Panc1 (cell line): ENCODE results near the gene MMP11.

Experiments used
- POLR2AphosphoS5 ChIP-seq: IDR thresholded peaks from 2 replicates; pipeline ENCODE4 v1.6.1; 2012; ENCODE audit warnings: mild to moderate bottlenecking, low read depth, low read length, moderate library complexity
- SIN3A ChIP-seq: IDR thresholded peaks from 2 replicates; pipeline ENCODE4 v1.6.1; 2012; ENCODE audit warnings: low read depth, mild to moderate bottlenecking, low read length, moderate library complexity, borderline replicate concordance; ENCODE audit not compliant: insufficient read depth
- TF ChIP-seq, protein P1 (sequence below): fragments of 450-650 bp; IDR thresholded peaks from 2 replicates; pipeline ENCODE4 v1.5.1; 2017; ENCODE audit warnings: mild to moderate bottlenecking

DNA sequence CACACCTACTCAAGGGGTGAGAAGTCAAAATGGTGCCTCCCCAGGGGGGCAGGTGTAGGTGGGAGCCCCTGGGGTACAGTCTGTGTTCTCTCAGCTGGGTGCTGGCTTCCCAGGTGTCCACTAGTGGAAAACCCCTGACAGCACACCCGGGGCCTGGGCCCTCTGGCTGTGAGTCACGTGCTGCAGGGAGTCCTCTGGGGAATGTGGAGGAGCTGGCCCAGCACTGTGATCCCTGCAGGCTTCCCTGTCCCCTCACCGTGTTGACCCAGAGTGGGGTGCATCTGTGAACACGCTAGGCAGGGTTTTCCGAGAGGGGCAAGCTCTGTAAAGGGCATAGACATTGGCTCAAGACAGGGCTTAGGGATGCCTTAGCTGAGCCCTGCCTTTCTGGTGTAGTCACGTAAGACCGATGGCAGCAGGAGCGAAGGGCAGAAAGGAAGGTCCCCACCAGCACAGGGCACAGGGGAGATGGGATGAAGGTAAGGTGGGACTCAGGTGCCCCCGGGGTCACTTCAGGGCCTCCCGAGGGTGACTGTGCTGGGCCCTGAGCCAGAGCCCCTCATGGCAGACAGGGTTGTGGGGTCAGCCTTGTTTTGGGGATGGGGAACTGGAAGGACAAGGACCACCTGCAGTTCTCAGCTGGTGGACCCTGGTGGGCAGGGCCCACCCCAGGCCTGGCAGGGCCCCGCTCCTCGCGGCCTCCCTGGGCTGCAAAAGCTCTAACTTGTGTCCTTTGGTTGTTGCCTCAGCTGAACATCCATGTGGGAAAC, 52.0 kb downstream of the MMP11 start:
- TF ChIP-seq, protein P1, sequence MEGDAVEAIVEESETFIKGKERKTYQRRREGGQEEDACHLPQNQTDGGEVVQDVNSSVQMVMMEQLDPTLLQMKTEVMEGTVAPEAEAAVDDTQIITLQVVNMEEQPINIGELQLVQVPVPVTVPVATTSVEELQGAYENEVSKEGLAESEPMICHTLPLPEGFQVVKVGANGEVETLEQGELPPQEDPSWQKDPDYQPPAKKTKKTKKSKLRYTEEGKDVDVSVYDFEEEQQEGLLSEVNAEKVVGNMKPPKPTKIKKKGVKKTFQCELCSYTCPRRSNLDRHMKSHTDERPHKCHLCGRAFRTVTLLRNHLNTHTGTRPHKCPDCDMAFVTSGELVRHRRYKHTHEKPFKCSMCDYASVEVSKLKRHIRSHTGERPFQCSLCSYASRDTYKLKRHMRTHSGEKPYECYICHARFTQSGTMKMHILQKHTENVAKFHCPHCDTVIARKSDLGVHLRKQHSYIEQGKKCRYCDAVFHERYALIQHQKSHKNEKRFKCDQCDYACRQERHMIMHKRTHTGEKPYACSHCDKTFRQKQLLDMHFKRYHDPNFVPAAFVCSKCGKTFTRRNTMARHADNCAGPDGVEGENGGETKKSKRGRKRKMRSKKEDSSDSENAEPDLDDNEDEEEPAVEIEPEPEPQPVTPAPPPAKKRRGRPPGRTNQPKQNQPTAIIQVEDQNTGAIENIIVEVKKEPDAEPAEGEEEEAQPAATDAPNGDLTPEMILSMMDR = no peak
- TF ChIP-seq SIN3A (no peak), POLR2AphosphoS5 (no peak)
